ENCODE results near the gene WDR47.

- TF ChIP-seq POLR2A (IDR thresholded peaks at IDR 0.05) (no peak), CTCF (IDR thresholded peaks at IDR 0.05) (no peak), POLR2AphosphoS5 (IDR thresholded peaks at IDR 0.05) (no peak)
Observed at GRCh38 chr1:108969346-108969745, 72.6 kb downstream of the WDR47 start.

Data from prostate gland (tissue), 2 donors.